GM12872 (cell line): ENCODE measurements around the gene TSHR.

Experiments used
- TF ChIP-seq, protein P1 (sequence below): IDR thresholded peaks from 3 replicates; pipeline ENCODE4 v1.5.1; 2011; ENCODE audit warnings: low read depth, mild to moderate bottlenecking, low read length, moderate library complexity; ENCODE audit not compliant: insufficient read depth

TSHR gene

GRCh38 chr14:81004575-81004974 is 49.2 kb downstream of the TSHR start:
- TF ChIP-seq, protein P1, sequence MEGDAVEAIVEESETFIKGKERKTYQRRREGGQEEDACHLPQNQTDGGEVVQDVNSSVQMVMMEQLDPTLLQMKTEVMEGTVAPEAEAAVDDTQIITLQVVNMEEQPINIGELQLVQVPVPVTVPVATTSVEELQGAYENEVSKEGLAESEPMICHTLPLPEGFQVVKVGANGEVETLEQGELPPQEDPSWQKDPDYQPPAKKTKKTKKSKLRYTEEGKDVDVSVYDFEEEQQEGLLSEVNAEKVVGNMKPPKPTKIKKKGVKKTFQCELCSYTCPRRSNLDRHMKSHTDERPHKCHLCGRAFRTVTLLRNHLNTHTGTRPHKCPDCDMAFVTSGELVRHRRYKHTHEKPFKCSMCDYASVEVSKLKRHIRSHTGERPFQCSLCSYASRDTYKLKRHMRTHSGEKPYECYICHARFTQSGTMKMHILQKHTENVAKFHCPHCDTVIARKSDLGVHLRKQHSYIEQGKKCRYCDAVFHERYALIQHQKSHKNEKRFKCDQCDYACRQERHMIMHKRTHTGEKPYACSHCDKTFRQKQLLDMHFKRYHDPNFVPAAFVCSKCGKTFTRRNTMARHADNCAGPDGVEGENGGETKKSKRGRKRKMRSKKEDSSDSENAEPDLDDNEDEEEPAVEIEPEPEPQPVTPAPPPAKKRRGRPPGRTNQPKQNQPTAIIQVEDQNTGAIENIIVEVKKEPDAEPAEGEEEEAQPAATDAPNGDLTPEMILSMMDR = no peak

GRCh38 chr14:81005540-81006228 is 50.3 kb downstream of the TSHR start:
- TF ChIP-seq, protein P1 = no peak

GRCh38 chr14:81006266-81006665 is 50.8 kb downstream of the TSHR start:
- TF ChIP-seq, protein P1 = no peak

DNA sequence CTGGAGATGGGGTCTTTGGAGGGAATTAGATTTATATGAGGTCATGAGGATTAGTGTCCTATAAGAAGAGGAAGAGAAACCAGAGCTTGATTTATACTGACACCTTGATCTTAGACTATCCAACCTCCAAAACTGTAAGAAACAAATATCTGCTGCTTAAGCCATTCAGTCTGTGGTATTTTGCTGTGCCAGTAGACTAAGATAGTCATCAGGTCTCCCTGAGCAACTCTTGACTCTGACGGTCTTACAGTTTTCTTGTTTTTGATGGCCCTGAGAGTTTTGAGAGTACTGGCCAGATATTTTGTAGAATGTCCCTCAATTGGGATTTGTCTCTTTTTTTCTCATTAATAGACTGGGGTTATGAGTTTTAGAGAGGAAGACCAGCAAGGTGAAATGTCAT is 51.7 kb downstream of the TSHR start:
- TF ChIP-seq, protein P1 = no peak

- TF ChIP-seq, protein P1 = no peak
These were observed 53.9 kb downstream of the TSHR start for GRCh38 chr14:81009346-81009745.

- TF ChIP-seq, protein P1 = no peak
These were observed 62.8 kb downstream of the TSHR start for GRCh38 chr14:81018251-81018650.

- TF ChIP-seq, protein P1 = no peak
These were observed 63.3 kb downstream of the TSHR start for GRCh38 chr14:81018684-81019083.
